Endothelial cell of umbilical vein (primary cell): ENCODE data around the gene PAN3.

Source experiments
- EZH2 ChIP-seq: IDR thresholded peaks from 2 replicates; pipeline ENCODE4 v1.6.1; 2012; ENCODE audit warnings: borderline replicate concordance, low read depth, mild to moderate bottlenecking, moderate library complexity, low read length, inconsistent platforms; ENCODE audit not compliant: severe bottlenecking
- POLR2A ChIP-seq: IDR thresholded peaks from 2 replicates; pipeline ENCODE4 v1.6.1; 2012; ENCODE audit warnings: low read depth, mild to moderate bottlenecking, control low read depth, low read length
- POLR2AphosphoS5 ChIP-seq: IDR thresholded peaks from 2 replicates; pipeline ENCODE4 v1.6.1; 2012; ENCODE audit warnings: low read depth, mild to moderate bottlenecking, control low read depth, low read length, moderate library complexity; ENCODE audit not compliant: insufficient read depth
- TF ChIP-seq, protein P1 (sequence below), 2 donors: IDR thresholded peaks; 1 replicate in 1 of 2; 2 replicates in 1 of 2; pipeline ENCODE4 v1.5.1; 2011; ENCODE audit warnings: low read length in 2 of 2, mild to moderate bottlenecking in 2 of 2, moderate library complexity in 2 of 2, control low read depth in 1 of 2, inconsistent platforms in 1 of 2, low read depth in 1 of 2; ENCODE audit not compliant: insufficient read depth in 1 of 2; ENCODE audit errors: extremely low read depth in 1 of 2

DNA sequence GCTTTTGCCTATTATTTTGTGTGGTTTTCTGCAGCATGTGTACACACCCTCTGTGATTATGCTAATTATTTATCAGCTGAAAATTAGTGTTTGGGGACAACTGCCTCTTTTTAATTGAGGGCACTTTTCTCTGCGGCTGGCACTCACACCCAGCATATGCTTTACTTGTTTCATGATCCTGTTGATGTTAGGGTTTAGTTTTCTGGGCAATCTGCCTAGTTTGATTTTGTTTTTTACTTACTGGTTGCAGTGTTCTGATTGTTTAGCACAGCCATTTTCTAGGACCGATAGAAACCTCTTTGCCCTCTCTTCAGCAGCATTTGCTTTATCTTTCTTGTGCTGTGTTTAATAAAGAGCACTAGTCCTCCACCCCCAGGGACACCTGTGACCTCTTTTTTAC is 161.6 kb downstream of the PAN3 start:
- TF ChIP-seq, protein P1, sequence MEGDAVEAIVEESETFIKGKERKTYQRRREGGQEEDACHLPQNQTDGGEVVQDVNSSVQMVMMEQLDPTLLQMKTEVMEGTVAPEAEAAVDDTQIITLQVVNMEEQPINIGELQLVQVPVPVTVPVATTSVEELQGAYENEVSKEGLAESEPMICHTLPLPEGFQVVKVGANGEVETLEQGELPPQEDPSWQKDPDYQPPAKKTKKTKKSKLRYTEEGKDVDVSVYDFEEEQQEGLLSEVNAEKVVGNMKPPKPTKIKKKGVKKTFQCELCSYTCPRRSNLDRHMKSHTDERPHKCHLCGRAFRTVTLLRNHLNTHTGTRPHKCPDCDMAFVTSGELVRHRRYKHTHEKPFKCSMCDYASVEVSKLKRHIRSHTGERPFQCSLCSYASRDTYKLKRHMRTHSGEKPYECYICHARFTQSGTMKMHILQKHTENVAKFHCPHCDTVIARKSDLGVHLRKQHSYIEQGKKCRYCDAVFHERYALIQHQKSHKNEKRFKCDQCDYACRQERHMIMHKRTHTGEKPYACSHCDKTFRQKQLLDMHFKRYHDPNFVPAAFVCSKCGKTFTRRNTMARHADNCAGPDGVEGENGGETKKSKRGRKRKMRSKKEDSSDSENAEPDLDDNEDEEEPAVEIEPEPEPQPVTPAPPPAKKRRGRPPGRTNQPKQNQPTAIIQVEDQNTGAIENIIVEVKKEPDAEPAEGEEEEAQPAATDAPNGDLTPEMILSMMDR (IDR thresholded peaks at IDR 0.05; ENCODE audit: extremely low read depth in 1 of 2, insufficient read depth in 1 of 2, low read depth in 1 of 2, low read length in 2 of 2): no peak
- no peak for TF ChIP-seq POLR2A
- TF ChIP-seq POLR2AphosphoS5: no peak
- TF ChIP-seq EZH2: no peak
